ENCODE results near the gene TRMT112. TPM values are rescaled to one million over a fixed set of nuclear protein-coding genes. Genes with fewer than 3 reads are reported as not detected.

The TRMT112 gene
- total RNA-seq, 1 donor from 2014 or later, result 156 TPM

- ATAC-seq (ENCODE audit: low read depth), result no peak
- ChIA-PET CTCF (interaction anchor here (1.1 to 5.7 kb wide), 2 partner anchors 15 to 35 kb away, joined by 3 to 55 read pairs; partner anchors contain the start of gene CATSPERZ), POLR2A (interaction anchor here (4.7 to 6.0 kb wide), 2 partner anchors 22 to 61 kb away, joined by 81 read pairs; partner anchors contain the start of genes FERMT3 and PPP1R14B)
- DNase-seq, result no peak
- no peaks in the 10 kb centered on the region for H3K9me3 Mint-ChIP-seq
- peaks cover 12% of the 10 kb centered on the region for H3K36me3 Mint-ChIP-seq (ENCODE audit: low read depth)
- H3K27ac Mint-ChIP-seq, result no peak overlapping the region
- no peak overlapping the region for H3K4me3 Mint-ChIP-seq
- intact Hi-C loops (cut with micrococcal nuclease), result no loop called here
- peaks cover 23% of the 10 kb centered on the region for H3K4me1 Mint-ChIP-seq
- H3K27me3 Mint-ChIP-seq, result no peaks in the 10 kb centered on the region
- TF ChIP-seq CTCF (IDR thresholded peaks at IDR 0.05), result no peak
Observed at GRCh38 chr11:64267207-64267945, 50.0 kb downstream of the TRMT112 start.

Other genes starting within 250 kb of the TRMT112 start
- 4.5 and 5.5 TPM in 2 replicates for gene MACROD1, start 151.4 kb downstream of the TRMT112 start, total RNA-seq
- gene STIP1, start 131.4 kb downstream of the TRMT112 start, total RNA-seq, result 155 and 159 TPM in 2 replicates
- gene FERMT3, start 110.8 kb downstream of the TRMT112 start, total RNA-seq, result 154 and 169 TPM in 2 replicates
- gene TRPT1, start 91.4 kb downstream of the TRMT112 start, total RNA-seq, result 50.6 and 51.3 TPM in 2 replicates
- gene NUDT22, start 91.3 kb downstream of the TRMT112 start, total RNA-seq, result 81.0 and 95.3 TPM in 2 replicates
- 47.5 and 53.3 TPM in 2 replicates for gene DNAJC4, start 87.0 kb downstream of the TRMT112 start, total RNA-seq
- 86.7 and 97.4 TPM in 2 replicates for gene VEGFB, start 83.0 kb downstream of the TRMT112 start, total RNA-seq
- gene FKBP2, start 76.5 kb downstream of the TRMT112 start, total RNA-seq, result 31.4 and 39.4 TPM in 2 replicates
- gene PPP1R14B, start 70.6 kb downstream of the TRMT112 start, total RNA-seq, result 112 and 127 TPM in 2 replicates
- 7.9 and 8.1 TPM in 2 replicates for gene PLCB3, start 66.0 kb downstream of the TRMT112 start, total RNA-seq
- 21.7 and 26.6 TPM in 2 replicates for gene BAD, start 32.9 kb downstream of the TRMT112 start, total RNA-seq
- gene GPR137, start 31.7 kb downstream of the TRMT112 start, total RNA-seq, result 48.6 and 53.1 TPM in 2 replicates
- 0.24 and 0.44 TPM in 2 replicates for gene KCNK4, start 26.3 kb downstream of the TRMT112 start, total RNA-seq
- gene CATSPERZ, start 17.2 kb downstream of the TRMT112 start, total RNA-seq, result not detected in 2 replicates
- 44.8 and 48.3 TPM in 2 replicates for gene ESRRA, start 12.0 kb downstream of the TRMT112 start, total RNA-seq
- gene PRDX5, start 562 bp upstream of the TRMT112 start, total RNA-seq, result 73.6 and 85.8 TPM in 2 replicates
- 180 and 201 TPM in 2 replicates for gene CCDC88B, start 22.6 kb upstream of the TRMT112 start, total RNA-seq
- 18.0 and 22.6 TPM in 2 replicates for gene RPS6KA4, start 41.6 kb upstream of the TRMT112 start, total RNA-seq
- not detected in 2 replicates for gene SLC22A11, start 238.4 kb upstream of the TRMT112 start, total RNA-seq

All from activated B cell treated with CpG ODN at 0.5 μM for 24 hours (primary cell).